T-helper 22 cell (primary cell): ENCODE data around the gene MPP2.
"Not testable (repeated sequence)": the region's sequence is repeated elsewhere in the genome, so short reads cannot be mapped to it uniquely, and the experiment has no call there.

Experiments used
- DNase-seq: peaks from one replicate; pipeline ENCODE4 v3.0.0-alpha.2; 2020; ENCODE audit warnings: low read depth

The MPP2 gene

DNA sequence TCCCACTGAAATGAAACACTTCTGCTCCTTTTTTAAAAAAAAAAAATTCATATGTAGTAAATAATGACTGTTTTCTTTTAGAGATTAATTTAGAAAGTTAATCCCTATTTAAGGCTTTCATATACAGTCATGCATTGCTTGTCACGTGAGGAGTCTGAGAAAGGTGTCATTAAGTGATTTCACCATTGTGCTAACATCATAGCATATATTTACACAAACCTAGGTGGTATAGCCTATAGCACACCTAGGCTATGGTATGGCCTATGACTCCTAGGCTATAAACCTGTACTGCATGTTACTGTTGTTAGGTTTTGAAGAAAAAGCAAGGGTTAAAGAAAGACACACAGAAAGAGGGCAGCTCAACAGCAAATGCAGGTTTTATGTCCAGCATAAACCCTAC, 21.3 kb upstream of the MPP2 start:
- DNase-seq = no peak

DNA sequence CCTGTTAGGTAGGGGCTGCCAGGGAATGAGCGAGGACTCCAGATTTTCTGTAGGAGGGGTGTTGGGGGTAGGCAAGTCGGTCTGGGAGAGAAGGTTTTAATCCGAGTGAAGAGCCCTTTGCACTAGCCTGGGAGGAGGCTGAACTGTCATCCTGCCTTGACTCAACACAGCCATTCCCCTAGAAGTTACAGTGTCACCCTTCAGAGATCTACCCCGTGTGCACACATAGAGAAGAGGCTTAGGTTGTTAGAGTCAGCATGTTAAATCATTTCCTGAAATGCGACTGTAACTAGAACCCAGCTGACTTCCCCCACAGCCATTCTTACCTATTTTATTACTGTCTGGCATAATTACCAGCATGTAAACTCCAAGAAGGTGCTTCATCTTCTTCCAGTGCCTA, 20.6 kb upstream of the MPP2 start:
- DNase-seq = not testable (repeated sequence)

DNA sequence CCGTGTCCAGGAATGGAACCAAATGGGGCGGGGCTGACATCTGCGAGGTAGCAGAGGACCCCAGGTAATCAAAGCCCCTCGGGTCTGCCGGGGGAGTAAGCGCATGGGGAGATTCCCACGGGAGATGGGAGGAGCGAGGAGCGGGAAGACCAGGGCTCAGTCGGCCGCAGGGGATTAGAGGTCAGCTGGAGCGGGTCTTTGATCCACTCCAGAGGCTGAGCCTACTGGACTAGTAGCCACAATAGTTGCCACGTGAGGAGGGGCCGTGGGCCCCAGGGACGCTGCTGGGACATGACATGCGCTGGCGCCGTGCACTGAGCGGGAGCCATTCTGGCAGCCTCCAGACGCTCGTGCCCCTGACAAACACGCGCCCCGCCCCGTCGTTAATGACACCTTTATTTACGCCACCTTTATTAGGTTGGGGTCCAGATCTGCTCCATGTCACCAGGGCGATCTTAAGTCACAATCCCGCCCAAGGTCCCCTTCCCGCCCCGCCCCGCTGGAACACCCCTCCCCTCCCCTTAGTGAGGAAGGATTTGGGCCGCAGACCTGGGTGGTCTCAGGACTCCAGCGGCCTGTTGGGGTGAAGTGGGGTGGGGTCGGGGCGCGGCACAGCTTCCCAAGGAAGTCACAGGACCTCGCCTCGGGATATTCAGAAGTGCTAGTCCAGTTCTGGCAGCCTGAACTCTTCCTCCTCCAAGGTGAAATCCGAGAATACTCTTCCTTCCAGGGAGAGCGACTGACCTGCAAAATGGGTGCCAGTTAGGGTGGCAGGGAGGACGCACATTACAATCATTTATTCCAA, 19.9 kb upstream of the MPP2 start:
- no peak for DNase-seq

DNA sequence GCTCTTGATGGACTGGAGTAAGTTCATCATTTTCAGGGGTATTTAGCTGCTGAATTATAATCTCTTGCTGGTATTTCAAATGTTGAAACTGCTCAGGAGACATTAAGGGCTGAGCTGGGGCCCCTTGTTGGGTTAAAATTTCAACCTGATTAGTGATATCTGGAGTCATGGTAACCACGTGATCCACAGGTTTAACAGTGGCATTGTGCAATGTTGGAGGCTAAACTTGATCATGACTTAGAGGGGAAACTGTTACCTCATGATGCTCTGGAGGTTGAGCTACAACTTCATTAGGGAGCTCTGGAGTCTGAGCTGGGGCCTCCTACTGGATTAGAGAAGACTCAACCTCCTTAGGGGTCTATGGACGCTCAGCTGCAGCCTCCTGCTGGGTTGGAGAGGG, 17.2 kb upstream of the MPP2 start:
- no peak for DNase-seq

DNA sequence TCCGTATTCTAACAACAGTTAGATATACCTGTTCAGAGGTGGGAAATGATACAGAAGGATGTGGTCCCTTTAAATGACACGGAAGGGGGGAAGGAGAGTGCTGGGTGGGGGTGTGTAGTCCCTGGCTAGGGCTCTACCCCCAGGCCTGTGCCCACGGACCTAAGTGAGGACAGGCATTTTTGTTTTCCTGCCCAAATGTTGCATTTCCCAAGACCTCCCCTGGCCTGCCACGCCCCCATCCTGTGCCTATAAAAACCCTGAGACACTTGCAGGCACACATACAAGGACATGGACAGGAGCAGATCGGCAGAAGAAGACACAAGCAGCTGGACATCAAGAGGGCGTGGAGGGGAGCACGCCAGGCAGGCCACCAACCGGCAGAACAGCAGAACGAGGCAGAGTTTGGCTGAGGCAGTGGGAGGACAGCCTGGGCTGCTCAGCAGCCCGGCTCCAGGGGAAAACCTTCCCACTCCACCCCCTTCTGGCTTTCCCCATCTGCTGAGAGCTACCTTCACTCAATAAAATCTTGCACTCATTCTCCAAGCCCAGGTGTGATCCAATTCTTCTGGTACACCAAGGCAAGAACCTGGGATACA, 13.3 kb upstream of the MPP2 start:
- DNase-seq = no peak

DNA sequence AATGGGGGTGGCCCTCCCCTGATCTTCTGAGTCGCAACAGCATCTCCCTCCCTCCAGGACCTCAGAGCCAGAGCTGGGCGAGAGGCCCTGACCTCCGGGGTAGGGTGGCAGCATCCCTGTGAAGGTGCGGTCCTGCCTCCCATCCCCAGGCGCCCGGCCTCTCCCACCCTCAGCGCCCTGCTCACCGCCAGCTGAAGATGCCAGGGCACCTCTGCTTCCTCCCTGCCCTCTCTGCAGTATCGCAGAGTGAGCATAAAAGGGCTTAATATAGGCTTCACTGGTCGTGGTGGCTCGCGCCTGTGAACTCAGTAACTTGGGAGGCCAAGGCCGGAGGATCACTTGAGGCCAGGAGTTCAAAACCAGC, 10.7 kb upstream of the MPP2 start:
- no peak for DNase-seq

DNA sequence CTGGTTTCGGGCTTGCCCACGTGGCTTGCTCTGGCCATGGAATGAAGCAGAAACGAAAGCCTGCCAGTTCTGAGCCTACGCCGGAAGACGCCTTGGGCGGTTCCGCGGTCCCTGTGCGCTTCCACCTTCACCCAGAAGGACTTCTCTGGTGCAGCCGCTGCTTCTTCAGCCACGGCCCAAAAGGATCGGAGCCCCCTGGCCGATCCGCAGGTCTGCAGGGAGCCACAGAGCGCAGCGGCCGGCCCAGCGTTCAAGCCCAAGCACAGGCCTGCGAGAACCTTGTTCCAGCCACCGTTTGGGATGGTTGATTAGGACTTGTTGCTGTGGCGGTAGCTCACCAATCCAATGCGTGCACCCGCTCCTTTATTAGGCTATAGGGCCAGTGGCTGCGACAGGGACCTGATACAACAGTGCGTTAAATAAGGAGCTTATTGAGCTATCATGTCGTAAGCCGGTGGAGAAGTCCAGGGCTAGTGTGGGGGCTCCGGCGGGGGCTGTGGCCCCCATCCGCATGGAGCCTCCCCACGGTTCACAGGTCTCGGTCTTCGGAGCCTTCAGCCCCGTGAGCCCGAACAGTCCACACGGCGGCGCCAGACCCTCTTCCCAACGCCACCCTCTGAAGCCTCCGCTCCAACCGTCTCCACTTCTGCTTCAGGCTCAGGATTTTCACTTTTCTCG, 10.2 kb upstream of the MPP2 start:
- peak; percentile 34 for DNase-seq

DNA sequence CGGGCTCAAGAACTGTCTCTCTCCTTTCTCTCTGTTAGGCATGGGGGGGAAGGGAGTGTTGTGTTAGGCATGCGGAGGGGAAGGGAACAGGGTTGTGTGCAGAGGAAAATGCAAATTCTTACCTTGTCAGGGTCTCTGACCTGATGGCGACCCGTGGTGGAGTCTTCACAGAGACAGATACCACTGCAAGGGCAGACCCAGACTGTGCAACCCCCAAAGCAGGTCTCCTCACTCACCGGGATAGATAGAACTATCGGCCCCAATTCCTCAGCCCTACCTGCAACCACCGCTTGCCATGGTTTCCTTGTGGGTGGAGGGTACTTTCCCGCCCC, 9.6 kb upstream of the MPP2 start:
- DNase-seq = no peak

DNA sequence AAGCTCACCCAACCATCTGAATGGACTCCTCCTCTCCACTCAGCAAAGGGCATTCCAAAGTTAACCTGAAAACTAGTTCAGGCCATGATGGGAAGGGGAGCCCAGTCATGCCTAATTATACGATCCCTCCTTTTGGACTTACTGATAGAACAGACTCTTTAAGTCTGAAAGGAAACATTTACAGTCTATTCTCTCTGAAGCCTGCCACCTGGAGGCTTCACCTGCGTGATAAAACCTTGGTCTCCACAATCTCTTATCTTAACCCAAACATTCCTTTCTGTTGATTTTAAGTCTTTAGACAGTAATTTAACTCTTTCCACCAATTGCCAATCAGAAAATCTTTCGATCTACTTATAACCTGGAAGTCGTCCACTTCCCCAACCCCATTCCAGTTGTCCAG, 9.0 kb upstream of the MPP2 start:
- DNase-seq = no peak

DNA sequence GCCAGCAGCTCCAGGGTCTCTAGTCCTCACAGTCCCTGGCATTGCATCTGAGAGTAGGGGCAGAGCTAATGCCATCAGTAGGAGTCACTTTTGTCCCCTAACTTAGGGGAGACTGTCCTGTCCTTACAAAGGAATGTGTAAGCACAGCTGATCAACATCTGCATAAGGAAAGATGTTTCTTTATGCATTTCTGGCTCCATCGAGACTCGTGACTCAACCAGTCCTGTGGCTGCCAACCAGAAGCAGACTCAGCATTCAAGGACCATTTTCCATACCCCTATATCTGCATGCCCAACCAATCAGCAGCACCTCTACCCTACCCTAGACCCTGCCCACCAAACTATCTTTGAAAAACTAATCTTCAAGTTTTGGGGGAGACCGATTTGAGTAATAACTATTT, 8.2 kb upstream of the MPP2 start:
- no peak for DNase-seq

DNA sequence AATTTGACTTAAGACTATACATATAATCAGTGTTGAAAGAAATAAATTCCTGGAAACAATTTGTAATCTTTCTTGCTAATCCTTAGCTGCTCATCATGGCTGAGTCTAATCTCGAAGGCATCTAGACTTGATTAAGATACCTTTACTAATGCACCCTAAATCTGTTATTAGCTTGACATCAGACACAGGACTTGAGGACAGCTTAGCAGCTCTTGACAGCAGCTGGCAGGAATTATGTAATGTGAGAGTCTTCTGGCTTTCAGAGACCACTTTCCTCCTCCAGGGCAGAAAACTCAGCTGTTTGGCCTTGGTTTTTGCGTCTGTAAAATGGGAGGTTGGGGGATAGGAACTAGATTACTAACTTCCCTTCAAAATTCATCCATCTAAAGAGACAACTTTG, 7.1 kb upstream of the MPP2 start:
- no peak for DNase-seq

DNA sequence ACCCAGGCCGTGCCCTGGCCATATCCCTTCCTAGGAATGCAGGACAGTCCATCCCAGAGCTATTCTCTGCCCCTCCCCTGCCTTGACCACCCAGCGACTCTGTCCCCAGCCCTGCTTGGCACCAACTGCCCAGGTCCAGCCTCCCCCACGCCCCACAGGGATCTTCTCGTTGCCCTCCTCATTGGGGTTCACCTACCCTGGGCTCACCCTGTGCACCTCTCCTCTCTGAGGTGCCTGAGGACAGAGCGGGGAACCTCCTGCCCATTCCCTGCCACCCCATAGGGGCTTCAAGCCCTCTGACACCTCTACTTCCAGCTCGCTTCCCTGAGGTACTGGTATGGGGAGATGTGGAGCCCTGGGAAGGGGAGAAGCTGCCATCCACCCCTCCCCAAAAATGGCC, 6.2 kb upstream of the MPP2 start:
- no peak for DNase-seq

DNA sequence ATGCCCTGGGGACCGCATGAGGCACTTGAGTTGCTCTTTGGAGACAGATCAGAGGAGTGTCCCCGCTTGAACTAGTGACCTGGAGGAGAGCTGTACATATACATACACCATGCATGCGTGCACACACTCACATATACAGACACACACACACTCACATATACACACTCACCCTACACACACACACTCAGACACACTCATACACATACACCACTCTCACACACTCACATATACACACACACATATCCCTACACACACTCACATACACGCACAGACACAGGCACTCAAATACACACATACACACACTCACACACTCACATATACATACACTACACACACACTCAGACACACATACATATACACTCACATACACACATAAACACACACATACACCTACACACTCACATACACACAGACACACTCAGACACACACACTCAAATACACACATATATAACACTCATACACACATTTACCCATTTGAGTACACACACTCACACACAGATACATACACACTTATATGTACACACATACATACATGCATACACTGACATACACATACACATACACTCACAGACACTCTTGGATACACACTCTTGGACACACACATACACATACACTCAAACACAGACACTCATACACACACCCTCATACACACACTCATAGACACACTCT, 5.4 kb upstream of the MPP2 start:
- no peak for DNase-seq

DNA sequence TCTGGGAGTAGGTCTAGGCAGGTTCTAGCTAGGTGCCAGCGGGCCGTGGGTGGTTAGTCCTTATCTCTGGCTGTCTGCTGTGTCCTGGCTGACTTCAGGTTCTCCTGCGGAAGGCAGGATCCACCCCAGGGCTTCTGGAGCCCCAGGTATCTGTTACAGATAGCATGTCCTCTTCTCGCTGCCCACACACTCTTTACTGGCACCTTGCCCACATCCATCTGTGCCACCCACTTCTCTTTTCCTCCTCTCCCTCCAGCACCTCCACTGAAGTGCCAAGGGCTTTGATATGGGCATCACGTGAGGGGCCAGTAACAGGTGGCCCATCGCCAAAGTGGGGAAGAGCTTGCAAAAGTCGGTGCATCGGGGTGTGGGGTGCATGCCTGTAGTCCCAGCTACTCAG, 4.6 kb upstream of the MPP2 start:
- no peak for DNase-seq

DNA sequence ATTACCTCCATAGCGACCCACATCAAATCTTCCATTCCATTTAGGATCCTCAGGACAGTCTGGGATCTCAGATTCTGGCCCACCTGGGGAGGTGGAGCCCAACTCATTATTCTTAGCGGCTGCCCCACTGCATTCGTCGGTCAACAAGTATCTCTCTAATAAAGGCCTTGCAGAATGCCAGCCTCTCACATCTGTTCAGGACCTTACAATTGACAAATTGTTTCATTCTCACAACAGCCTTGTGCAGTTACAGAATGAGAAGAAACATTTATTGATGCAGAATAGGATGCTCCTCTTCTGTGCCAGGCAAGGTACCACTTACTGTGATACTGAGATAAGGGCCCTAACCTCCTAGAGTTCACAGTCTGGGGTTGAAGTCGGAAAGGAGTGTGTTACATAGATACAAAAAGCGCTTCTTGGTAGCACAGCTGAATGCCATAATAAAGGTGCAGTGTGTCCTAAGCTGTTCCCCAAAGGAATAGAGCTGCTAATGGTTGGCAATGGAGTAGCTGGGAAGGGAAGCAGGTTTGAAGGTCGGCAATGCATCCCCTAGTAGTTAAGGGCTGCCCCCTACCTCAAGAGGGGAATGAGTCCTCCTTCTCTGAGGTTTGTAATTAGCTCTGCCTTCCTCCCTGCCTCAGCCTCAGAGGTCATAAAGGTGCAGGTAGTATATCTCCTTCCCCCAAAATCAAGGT, 2.3 kb upstream of the MPP2 start:
- DNase-seq = no peak

DNA sequence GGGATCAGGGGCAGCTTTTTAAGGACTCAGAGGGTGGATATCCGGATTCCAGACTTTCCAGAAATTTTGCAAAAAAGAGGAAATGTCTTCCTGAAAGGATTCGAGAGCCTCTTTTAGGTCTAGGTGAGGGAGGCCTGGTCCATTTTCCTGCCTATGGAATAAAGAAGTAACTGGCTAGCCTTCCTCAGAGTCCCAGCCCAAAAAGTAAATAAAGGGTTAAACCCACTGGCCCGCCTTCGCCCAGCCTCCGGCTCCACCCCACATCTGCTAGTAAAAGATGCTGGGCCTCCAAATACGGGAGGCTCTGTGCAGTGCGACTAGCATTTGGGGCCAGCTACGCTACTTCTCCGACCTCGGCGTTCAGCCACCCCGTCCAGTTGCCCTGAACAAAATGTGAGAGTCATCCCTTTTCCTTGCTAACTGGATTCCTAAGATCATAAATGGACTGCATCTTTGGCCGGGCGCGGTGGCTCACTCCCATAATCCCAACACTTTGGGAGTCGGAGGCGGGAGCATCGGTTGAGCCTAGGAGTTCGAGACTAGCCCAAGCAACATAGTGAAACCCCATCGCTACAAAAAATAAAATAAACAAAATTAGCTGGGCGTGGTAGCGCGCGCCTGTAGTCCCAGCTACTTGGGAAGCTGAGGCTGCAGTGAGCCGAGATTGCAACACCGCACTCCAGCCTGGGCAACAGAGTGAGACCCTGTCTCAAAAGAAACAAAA, 824 bp upstream of the MPP2 start:
- DNase-seq = peak; percentile 23

DNA sequence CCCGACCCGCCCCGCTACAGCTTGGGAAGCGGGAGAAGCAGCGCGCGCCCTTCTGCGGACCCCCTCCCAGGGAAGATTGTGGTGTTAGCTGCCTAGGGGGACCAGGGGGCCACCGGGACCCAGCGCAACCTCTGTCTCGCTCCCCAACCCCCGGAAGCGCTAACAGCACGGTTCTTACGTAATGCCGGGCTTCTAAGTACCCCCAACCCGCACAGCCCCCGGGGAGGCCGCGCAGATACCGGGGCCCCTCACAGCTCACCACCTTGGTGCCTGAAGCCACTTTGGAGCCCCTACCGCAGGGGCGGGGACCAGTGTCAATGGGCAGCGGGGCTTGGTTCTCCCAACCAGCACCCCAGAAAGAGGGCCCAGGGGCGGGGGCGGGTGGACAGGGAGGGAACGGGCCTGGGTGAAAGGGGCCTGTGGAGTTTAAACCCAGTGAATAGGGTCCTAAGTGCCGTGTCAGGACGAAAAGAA, 348 bp downstream of the MPP2 start:
- DNase-seq = no peak

DNA sequence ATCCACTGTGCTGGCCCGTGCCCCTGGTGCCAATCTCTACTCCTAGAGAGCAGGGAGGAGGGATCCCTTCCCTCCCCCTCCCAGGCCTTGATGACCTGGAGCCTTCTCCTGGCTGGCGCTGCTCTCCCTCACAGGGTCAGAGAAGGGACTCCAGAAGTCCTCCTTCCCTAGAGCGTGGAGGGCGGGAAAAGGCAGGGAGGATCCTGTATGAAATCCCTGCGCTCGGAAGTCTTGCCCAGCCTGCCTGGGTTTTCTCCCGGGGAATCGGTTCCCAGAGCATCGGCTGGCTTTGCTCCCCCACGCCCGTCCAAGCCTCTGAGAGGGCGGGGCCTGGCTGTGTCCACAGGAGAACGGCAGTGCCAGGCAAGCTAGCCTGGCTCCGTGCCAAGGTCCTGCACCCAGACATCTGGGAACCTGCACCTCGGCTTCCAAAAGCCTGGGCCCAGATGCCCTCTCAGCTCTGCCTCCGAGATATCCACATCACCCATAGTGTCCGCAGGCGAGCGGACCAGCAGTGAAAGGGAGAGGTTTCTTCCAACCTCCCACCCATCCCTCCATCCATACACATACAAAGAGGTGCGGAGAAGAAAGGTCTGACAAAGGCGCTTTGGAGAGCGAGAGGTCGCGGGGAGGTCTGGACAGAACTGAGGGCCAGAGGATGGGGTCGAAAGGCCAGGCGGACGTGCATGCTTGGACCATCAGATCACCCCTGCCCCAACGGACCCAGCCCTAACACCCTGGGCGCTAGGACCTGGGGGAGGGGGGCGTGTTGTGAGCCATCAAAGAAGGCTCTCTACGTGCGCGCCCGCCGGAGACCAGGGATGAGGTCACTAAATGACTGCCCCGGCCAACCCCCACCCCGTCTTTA, 1.1 kb downstream of the MPP2 start:
- peak; percentile 33 for DNase-seq

DNA sequence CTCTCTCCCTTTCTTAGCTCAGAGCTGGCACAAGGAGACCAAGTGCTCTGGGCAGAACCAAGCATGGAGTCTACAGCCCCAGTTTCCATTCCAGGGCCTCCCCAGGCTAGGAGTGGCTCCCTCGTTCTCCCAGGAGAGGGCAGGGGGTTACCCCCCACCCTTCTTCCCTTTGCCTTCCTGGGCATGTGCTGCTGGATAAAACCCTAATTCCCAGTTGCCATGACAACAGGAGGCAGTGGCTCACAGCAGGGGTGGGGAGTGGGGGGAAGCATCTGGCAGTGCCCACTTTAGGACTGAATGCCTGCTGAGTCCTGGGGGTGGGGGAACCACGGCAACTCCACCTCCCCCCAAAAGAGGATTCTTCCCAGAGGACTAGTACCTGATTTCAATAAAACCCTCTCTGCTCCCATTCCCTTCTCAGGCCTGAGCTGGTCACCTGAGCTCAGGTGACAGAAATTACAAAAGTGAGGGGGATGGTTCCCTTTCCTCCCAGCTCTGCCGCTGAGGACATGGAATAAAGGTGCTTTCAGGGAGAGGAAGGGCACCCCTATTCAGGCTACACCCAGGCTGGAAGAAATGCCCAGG, 1.8 kb downstream of the MPP2 start:
- no peak for DNase-seq

DNA sequence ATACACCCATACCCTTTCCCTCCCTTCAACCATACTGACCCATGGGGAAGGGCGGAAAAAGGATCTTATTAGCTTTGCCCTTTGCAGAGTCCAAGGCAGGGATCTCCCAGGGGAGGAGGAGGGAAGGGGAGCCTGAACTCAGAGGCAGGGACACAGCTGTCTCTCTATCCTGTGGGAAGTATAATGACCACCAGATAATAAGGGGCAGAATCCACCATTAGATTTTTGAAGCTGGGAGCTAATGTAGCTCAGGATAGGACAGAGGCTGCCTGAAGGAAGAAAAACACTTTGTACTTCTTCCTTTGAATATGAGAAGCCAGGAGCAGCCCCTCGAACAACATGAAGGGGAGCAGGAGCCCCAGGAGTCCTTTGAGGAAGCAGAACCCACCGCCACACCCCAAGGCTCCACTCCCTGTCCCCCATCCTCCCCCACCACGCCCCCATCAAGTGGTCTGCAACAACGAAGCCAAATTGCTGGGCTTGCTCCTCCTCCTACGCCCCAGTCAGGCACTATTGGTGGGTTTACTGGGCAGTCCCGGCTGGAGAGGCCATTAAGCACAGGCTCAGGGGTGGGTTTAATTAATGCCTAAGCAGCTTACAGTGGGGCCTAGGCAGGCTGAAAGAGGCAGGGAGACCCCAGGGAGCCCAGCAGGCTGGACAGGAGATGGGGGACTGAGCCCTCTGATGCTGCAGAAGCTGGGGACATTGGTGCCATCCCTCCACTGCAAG, 5.3 kb downstream of the MPP2 start:
- no peak for DNase-seq
